ENCODE results near the gene ELOVL3. TPM values are rescaled to one million over a fixed set of nuclear protein-coding genes. Genes with fewer than 3 reads are reported as not detected.
"Not testable (repeated sequence)": the region's sequence is repeated elsewhere in the genome, so short reads cannot be mapped to it uniquely, and the experiment has no call there.

The ELOVL3 gene, protein sequence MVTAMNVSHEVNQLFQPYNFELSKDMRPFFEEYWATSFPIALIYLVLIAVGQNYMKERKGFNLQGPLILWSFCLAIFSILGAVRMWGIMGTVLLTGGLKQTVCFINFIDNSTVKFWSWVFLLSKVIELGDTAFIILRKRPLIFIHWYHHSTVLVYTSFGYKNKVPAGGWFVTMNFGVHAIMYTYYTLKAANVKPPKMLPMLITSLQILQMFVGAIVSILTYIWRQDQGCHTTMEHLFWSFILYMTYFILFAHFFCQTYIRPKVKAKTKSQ
- not detected for total RNA-seq

DNA sequence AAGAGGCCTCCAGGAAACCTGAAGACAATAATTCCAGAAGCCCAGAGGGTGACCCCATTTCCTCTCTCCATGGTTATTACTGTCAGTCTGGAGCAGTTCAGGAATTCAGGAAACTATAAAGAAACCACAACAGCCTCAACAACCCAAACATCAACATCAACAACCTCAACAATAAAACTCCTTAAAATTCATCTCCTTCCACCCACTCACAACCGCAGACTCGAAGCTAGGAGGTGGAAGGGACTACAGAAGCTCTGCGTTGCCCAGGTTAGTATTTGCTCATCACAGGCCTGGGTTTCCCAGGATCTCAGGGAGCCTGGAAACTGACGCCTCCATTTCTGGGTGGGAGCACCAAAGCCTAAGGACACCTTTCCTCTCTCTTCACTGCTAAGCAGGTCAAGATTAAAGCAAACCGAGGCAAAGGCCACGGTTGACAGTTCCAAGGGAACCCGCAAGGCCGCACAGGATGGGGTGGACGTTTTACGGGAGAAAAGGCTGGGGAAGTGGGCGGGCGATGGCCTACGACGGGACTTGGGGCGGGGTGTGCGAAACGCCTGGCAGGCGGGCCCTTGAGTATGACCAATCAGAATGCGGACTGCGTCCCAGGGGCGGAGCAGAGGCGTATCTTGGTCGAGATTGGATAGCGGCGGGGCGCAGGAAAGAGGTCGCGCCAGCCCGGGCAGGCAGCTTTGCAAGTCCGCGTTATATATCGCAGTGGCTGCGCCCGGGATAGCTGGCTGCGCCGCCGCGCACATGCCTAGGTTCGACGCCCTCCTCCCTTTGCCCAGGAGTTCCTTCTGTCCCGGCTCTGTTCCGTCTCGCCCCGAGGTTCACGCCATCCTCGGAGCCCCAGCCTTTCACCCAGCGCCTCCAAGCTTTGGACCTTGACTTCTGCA, at the start of gene ELOVL3:
ELOVL3 (plus strand) TSS at position 654 of the 896 bp plus-strand sequence. CDS start 250 bp downstream, outside the sequence.
- peak; percentile 87 for DNase-seq
- CTCF ChIA-PET, result interaction anchor here (0.6 to 6.8 kb wide), 11 partner anchors 14 to 358 kb away, joined by 3 to 71 read pairs (median 4); partner anchors contain the start of genes NFKB2 and PITX3
- peak within 1 kb of the TSS; percentile 42 for H3K4me3 Mint-ChIP-seq
- H3K27me3 Mint-ChIP-seq, result peaks cover 59% of the 10 kb centered on the region
- POLR2A ChIA-PET, result interaction anchor here (1.2 kb wide), 1 partner anchor 56 kb away, joined by 5 read pairs; no protein-coding TSS in a partner anchor
- H3K9me3 Mint-ChIP-seq, result no peaks in the 10 kb centered on the region
- H3K36me3 Mint-ChIP-seq (ENCODE audit: low read depth), result no peaks in the 10 kb centered on the region
- H3K4me1 Mint-ChIP-seq, result peaks cover 24% of the 10 kb centered on the region
- H3K27ac Mint-ChIP-seq, result no peak within 1 kb of the TSS

DNA sequence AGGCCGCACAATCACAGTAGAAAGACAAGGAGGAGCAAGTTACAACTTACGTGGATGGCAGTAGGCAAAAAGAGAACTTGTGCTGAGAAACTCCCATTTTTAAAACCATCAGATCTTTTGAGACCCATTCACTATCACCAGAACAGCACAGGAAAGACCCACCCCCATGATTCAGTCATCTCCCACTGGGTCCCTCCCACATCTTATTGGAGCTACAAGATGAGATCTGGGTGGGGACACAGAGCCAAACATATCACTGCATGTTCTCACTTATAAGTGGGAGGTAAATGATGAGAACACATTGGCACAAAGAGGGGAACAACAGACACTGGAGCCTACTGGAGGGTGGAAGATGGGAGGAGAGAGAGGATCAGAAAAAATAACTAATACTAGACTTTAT, 41.5 kb upstream of the ELOVL3 start:
- ChIA-PET POLR2A (no interaction called here), CTCF (interaction anchor here (1.6 to 2.8 kb wide), 2 partner anchors 15 to 45 kb away, joined by 4 to 9 read pairs; no protein-coding TSS in a partner anchor)
- H3K27me3 Mint-ChIP-seq, result peaks cover 6% of the 10 kb centered on the region
- peaks cover 8% of the 10 kb centered on the region for H3K36me3 Mint-ChIP-seq (ENCODE audit: low read depth)
- no peak overlapping the region for H3K4me3 Mint-ChIP-seq
- no peak for DNase-seq
- H3K4me1 Mint-ChIP-seq, result peaks cover 16% of the 10 kb centered on the region
- peaks cover 14% of the 10 kb centered on the region for H3K9me3 Mint-ChIP-seq
- no peak overlapping the region for H3K27ac Mint-ChIP-seq

- ChIA-PET CTCF (interaction anchor here (1.0 to 2.8 kb wide), 3 partner anchors 14 to 45 kb away, joined by 3 to 9 read pairs (median 4); no protein-coding TSS in a partner anchor), POLR2A (no interaction called here)
- H3K27me3 Mint-ChIP-seq, result peaks cover 6% of the 10 kb centered on the region
- H3K27ac Mint-ChIP-seq, result no peak overlapping the region
- DNase-seq, result no peak
- peaks cover 8% of the 10 kb centered on the region for H3K36me3 Mint-ChIP-seq (ENCODE audit: low read depth)
- no peak overlapping the region for H3K4me3 Mint-ChIP-seq
- peaks cover 18% of the 10 kb centered on the region for H3K4me1 Mint-ChIP-seq
- H3K9me3 Mint-ChIP-seq, result peaks cover 14% of the 10 kb centered on the region
Measured at GRCh38 chr10:102185272-102185671, 40.8 kb upstream of the ELOVL3 start.

DNA sequence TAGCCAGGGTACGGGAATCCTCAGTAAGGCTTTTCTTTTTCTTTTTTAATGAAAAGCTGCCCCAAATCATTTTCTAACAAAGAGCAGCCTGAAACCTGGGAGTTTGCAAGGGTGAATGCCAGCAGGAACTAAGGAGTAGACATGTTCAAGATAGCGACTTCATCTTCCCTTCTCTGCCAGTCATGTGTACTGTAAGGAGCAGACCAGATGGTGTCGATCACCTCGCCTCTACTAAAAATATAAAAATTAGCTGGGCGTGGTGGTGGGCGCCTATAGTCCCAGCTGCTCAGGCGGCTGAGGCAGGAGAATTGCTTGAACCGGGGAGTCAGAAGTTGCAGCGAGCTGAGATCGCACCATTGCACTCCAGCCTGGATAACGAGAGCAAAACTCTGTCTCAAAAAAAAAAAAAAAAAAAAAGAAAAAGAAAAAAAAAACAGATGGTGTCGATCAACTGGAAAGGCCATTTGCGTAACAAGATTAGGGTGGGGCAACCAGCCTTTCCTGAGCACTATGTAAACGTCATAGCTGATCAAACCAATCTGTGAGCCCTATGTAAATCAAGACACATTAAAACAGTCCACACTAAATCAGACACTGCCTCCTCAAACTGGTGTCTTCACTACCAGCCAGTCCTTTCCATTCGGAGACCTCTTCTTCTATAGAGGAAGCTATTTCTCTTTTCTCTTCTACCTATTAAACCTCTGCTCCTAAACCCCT, 40.1 kb upstream of the ELOVL3 start:
- H3K4me1 Mint-ChIP-seq, result peaks cover 18% of the 10 kb centered on the region
- ChIA-PET POLR2A (no interaction called here), CTCF (interaction anchor here (1.0 to 2.8 kb wide), 3 partner anchors 14 to 44 kb away, joined by 3 to 9 read pairs (median 4); no protein-coding TSS in a partner anchor)
- no peak for DNase-seq
- H3K36me3 Mint-ChIP-seq (ENCODE audit: low read depth), result peaks cover 8% of the 10 kb centered on the region
- H3K27ac Mint-ChIP-seq, result no peak overlapping the region
- H3K27me3 Mint-ChIP-seq, result peaks cover 6% of the 10 kb centered on the region
- no peak overlapping the region for H3K4me3 Mint-ChIP-seq
- H3K9me3 Mint-ChIP-seq, result peaks cover 14% of the 10 kb centered on the region

GRCh38 chr10:102188298-102188940, 37.7 kb upstream of the ELOVL3 start:
- Mint-ChIP-seq H3K27ac (peak overlapping the region; percentile 99), H3K4me1 (peaks cover 20% of the 10 kb centered on the region), H3K27me3 (peaks cover 6% of the 10 kb centered on the region), H3K9me3 (peaks cover 34% of the 10 kb centered on the region), H3K36me3 (ENCODE audit: low read depth) (peaks cover 21% of the 10 kb centered on the region), H3K4me3 (no peak overlapping the region)
- no peak for DNase-seq
- ChIA-PET CTCF (interaction anchor here (0.6 to 2.1 kb wide), 6 partner anchors 9 to 134 kb away, joined by 3 to 18 read pairs (median 5); no protein-coding TSS in a partner anchor), POLR2A (no interaction called here)

DNA sequence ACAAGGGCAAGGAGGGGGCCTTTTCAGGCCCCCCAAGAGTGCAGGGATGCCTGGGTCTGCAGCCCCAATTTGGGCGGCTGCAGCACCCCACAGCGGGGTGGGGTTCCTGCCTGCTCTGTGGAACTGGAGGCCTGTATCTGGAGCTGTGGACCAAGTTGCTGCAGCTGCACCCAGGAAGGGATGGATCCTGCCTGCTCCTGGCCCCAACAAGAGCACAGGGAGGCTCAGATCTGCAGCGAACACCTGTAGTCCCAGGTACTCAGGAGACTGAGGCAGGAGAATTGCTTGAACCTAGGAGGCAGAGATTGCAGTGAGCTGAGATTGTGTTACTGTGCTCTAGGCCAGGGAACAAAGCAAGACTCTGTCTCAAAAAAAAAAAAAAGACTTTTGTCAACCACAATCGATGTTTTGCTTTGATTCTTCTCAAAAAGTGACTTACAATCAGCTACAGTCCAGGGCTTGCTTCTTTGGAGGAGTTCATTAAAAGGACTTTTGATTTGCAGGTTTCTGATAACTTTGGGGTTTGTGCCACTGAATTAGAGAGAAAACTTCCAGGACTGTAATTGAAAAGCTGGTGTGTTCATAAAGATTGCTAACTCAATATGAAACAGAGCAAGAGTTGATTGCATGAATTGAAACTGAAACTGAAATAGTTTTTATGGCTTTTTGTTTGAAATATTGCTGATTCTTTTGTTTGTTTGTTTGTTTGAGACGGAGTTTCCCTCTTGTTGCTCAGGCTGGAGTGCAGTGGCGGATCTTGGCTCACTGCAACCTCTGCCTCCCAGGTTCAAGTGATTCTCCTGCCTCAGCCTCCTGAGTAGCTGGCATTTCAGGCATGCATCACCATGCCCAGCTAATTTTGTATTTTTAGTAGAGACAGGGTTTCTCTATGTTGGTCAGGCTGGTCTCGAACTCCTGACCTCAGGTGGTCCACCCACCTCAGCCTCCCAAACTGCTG, 36.9 kb upstream of the ELOVL3 start:
- not testable (repeated sequence) for H3K27me3 Mint-ChIP-seq
- H3K36me3 Mint-ChIP-seq (ENCODE audit: low read depth), result peaks cover 23% of the 10 kb centered on the region
- POLR2A ChIA-PET, result interaction anchor here (0.7 kb wide), 3 partner anchors 234 to 1003 kb away, joined by 3 to 5 read pairs (median 5); partner anchors contain the start of gene NPM3
- peaks cover 35% of the 10 kb centered on the region for H3K9me3 Mint-ChIP-seq
- CTCF ChIA-PET, result interaction anchor here (0.6 to 2.1 kb wide), 6 partner anchors 11 to 102 kb away, joined by 3 to 18 read pairs (median 3); no protein-coding TSS in a partner anchor
- peak overlapping the region; percentile 42 for H3K4me3 Mint-ChIP-seq
- peak overlapping the region; percentile 99 for H3K27ac Mint-ChIP-seq
- peaks cover 21% of the 10 kb centered on the region for H3K4me1 Mint-ChIP-seq
- DNase-seq, result peak; percentile 37

GRCh38 chr10:102191956-102192355, 34.1 kb upstream of the ELOVL3 start:
- ChIA-PET CTCF (interaction anchor here (2.8 kb wide), 1 partner anchor 23 kb away, joined by 9 read pairs; no protein-coding TSS in a partner anchor), POLR2A (no interaction called here)
- peaks cover 21% of the 10 kb centered on the region for H3K9me3 Mint-ChIP-seq
- peaks cover 21% of the 10 kb centered on the region for H3K4me1 Mint-ChIP-seq
- peaks cover 19% of the 10 kb centered on the region for H3K36me3 Mint-ChIP-seq (ENCODE audit: low read depth)
- H3K27ac Mint-ChIP-seq, result no peak overlapping the region
- DNase-seq, result no peak
- no peak overlapping the region for H3K4me3 Mint-ChIP-seq
- peaks cover 2% of the 10 kb centered on the region for H3K27me3 Mint-ChIP-seq

DNA sequence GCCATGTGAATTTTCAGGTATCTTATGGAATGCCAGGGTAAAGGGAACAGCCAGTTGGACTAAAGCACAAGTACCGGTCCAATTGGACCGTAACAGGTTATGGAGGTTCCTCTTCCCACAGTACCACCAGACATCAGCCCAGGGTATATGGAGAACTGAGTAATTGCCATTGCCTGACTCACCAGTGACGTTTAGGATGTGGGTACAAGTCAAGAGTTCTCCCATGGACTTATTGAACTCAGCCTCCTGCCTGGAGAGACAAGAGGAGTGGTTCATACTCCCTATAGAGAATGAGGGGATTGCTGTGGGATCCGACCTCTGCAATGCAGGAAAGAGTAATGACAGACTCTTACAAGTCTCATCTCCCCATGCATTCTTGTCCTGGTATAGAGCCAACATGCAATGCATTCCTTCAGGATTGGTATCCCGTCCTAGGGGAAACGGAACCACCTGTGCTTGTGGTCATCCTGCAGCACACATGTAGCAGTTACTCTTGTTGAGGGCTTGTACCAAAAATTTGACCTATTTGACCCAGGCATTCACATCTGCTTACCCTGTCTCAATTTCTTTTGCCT, 30.7 kb upstream of the ELOVL3 start:
- POLR2A ChIA-PET, result no interaction called here
- CTCF ChIA-PET, result no interaction called here
- Mint-ChIP-seq H3K9me3 (peaks cover 23% of the 10 kb centered on the region), H3K27me3 (peaks cover 3% of the 10 kb centered on the region), H3K27ac (no peak overlapping the region), H3K4me3 (no peak overlapping the region), H3K4me1 (peaks cover 3% of the 10 kb centered on the region), H3K36me3 (ENCODE audit: low read depth) (peaks cover 14% of the 10 kb centered on the region)
- DNase-seq, result no peak

DNA sequence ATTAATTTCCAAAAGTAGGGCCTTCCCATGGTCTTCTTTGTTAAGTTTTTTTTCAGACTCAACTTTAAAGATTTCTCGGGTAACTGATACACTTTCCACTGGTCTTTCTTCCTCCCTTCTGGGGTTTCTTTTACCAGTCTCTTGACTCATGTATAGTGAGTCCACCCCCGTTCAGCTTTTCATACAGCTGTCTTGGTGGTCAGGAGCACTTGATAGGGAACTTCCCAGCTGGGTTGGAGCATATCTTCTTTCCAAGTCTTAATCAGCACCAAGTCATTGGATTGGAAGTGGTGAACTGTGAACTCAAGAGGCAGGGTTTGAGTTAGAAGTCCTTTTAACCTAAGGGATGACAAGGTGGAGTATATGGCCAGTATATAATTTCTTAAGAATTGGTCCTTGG, 29.2 kb upstream of the ELOVL3 start:
- ChIA-PET CTCF (no interaction called here), POLR2A (no interaction called here)
- Mint-ChIP-seq H3K36me3 (ENCODE audit: low read depth) (peaks cover 7% of the 10 kb centered on the region), H3K27me3 (peaks cover 3% of the 10 kb centered on the region), H3K4me3 (no peak overlapping the region), H3K27ac (no peak overlapping the region), H3K4me1 (peaks cover 3% of the 10 kb centered on the region), H3K9me3 (peaks cover 17% of the 10 kb centered on the region)
- no peak for DNase-seq

- Mint-ChIP-seq H3K9me3 (peaks cover 13% of the 10 kb centered on the region), H3K4me1 (peaks cover 9% of the 10 kb centered on the region), H3K36me3 (ENCODE audit: low read depth) (peaks cover 6% of the 10 kb centered on the region), H3K27ac (no peak overlapping the region), H3K27me3 (peaks cover 6% of the 10 kb centered on the region), H3K4me3 (no peak overlapping the region)
- CTCF ChIA-PET, result interaction anchor here (1.1 to 1.5 kb wide), 2 partner anchors 10 to 29 kb away, joined by 5 read pairs; no protein-coding TSS in a partner anchor
- DNase-seq, result no peak
- POLR2A ChIA-PET, result no interaction called here
Measured at GRCh38 chr10:102198027-102198426, 28.1 kb upstream of the ELOVL3 start.

Measured in activated CD4-positive, alpha-beta T cell treated with anti-CD3 and anti-CD28 coated beads, Interleukin-2, amount 10 ng/mL, durations not matched to agents 7 days and 5 days (primary cell).